Psoas muscle (tissue), 8 donors: ENCODE measurements around the gene C1orf56. TPM values are rescaled to one million over a fixed set of nuclear protein-coding genes. Genes with fewer than 3 reads are reported as not detected.
A peak's percentile ranks its signal among the peaks of the same experiment; 100 is the strongest.

Source experiments
- ATAC-seq, 4 donors: fragments of 200-7000 bp; cut with Tn5 transposase; one replicate each; pipeline ENCODE4 v1.9.1; 2020; ENCODE audit warnings: moderate library complexity in 3 of 4, mild to moderate bottlenecking in 2 of 4
- DNase-seq, 2 donors: peaks; one replicate each; pipeline ENCODE4 v3.0.0-alpha.2; 2020
- H3K27ac ChIP-seq: fragments of 200-600 bp; one replicate; pipeline ENCODE4 v1.8.0; 2022
- H3K27me3 ChIP-seq, 3 donors: fragments of 200-600 bp in 1 of 3; one replicate each; pipeline versions ENCODE4 v1.6.1 to v1.8.0; 2013 to 2022; ENCODE audit warnings: low read length in 2 of 3, mild to moderate bottlenecking in 2 of 3, moderate library complexity in 1 of 3; ENCODE audit not compliant: insufficient read depth in 3 of 3
- H3K36me3 ChIP-seq, 2 donors: fragments of 200-600 bp in 1 of 2; one replicate each; pipeline versions ENCODE4 v1.6.1 to v1.8.0; 2013 to 2022; ENCODE audit warnings: low read depth in 1 of 2, mild to moderate bottlenecking in 1 of 2, moderate library complexity in 1 of 2; ENCODE audit not compliant: insufficient read depth in 1 of 2
- H3K4me1 ChIP-seq: fragments of 200-600 bp; one replicate; pipeline ENCODE4 v1.8.0; 2022
- H3K4me3 ChIP-seq: fragments of 200-600 bp; one replicate; pipeline ENCODE4 v1.8.0; 2022; ENCODE audit warnings: mild to moderate bottlenecking
- H3K9me3 ChIP-seq: fragments of 200-600 bp; one replicate; pipeline ENCODE4 v1.8.0; 2022
- CTCF ChIP-seq: fragments of 200-600 bp; IDR thresholded peaks from one replicate; pipeline ENCODE4 v1.8.0; 2022; ENCODE audit warnings: antibody characterized with exemption
- whole genome bisulfite sequencing, 3 donors: extraction: QIAGEN DNeasy Blood & Tissue Kit; methylation state at CpG; one replicate each; pipeline versions ENCODE4 v1.1.6 to v1.1.7; 2013; 5-methylcytosine and 5-hydroxymethylcytosine counted together
- intact Hi-C, 2 donors: fragments of 100-400 bp; cut with DNase I; formaldehyde crosslinking; loops; one replicate each; pipeline versions ENCODE4 v1.11.0 to v1.14.2; 2022
- polyA plus RNA-seq, 3 donors: library from polyadenylated mRNA; stranded (reverse); fragments of 200-250 nt; gene quantifications; one replicate each; pipeline ENCODE4 v1.2.3, GENCODE V29; 2013
- total RNA-seq, 4 donors: library from RNA; stranded (reverse); fragmentation: NEBNext Ultra II Directional in 2 of 4; extraction: Animal tissue kit (Norgen Biotek cat#: 25700) in 2 of 4; gene quantifications; one replicate each; pipeline versions ENCODE4 v1.2.1 to v1.2.4, GENCODE V29; 2021 to 2023
- donor health status: healthy with polysubstance abuse.
- donor health status: DM: no; HTN: no; CAD: no; lungs with moderate emphysema.
- donor health status: Bipolar disorder and iron deficiency.
- donor health status: healthy.
- donor health status: DM: yes; HTN: yes; CAD: no.
- donor health status: DM: no; HTN: no; CAD: no.
- donor health status: DM: no; HTN: no; CAD: no.
- donor health status: DM: yes; HTN: yes; CAD: no.

Gene C1orf56
- total and polyA plus RNA-seq, 7 donors = 1.3 to 16.9 (median 6.9) TPM

- H3K4me1 ChIP-seq = peaks cover 31% of the 10 kb centered on the region
- H3K36me3 ChIP-seq = peaks cover 0 to 16% of the 10 kb centered on the region in 2 donors
- no peak for ATAC-seq
- intact Hi-C loops = loop anchor here in 1 of 2 donors (5.0 kb wide), 1 partner anchor 34 kb away; no protein-coding TSS in a partner anchor
- TF ChIP-seq CTCF = no peak
- no peak for DNase-seq
- H3K4me3 ChIP-seq = peak overlapping the region; percentile 83
- H3K27me3 ChIP-seq = no peaks in the 10 kb centered on the region
- WGBS, 3 donors = 68 to 74% (median 70%) methylated on average over 4 of the region's 4 CpGs
- H3K27ac ChIP-seq = peak overlapping the region; percentile 90
- no peaks in the 10 kb centered on the region for H3K9me3 ChIP-seq
These were observed 13.3 kb downstream of the C1orf56 start for GRCh38 chr1:151060657-151061421.

- Histone ChIP-seq H3K36me3 (peaks cover 0 to 8% of the 10 kb centered on the region in 2 donors), H3K4me3 (peak overlapping the region; percentile 22), H3K4me1 (peaks cover 23% of the 10 kb centered on the region), H3K27me3 (no peaks in the 10 kb centered on the region), H3K27ac (no peak overlapping the region), H3K9me3 (no peaks in the 10 kb centered on the region)
- intact Hi-C loops = loop anchor here in 1 of 2 donors (5.0 kb wide), 1 partner anchor 34 kb away; no protein-coding TSS in a partner anchor
- no peak for ATAC-seq
- DNase-seq = no peak
- WGBS, 3 donors = 85 to 90% (median 87%) methylated on average over 2 of the region's 2 CpGs
- TF ChIP-seq CTCF = no peak
These were observed 14.2 kb downstream of the C1orf56 start for GRCh38 chr1:151061704-151062103.

GRCh38 chr1:151062741-151063371 lies 15.3 kb downstream of the C1orf56 start:
- no peak for DNase-seq
- intact Hi-C loops = loop anchor here in 1 of 2 donors (5.0 kb wide), 1 partner anchor 36 kb away; no protein-coding TSS in a partner anchor
- ATAC-seq = no peak
- Histone ChIP-seq H3K4me1 (peaks cover 14% of the 10 kb centered on the region), H3K4me3 (no peak overlapping the region), H3K27ac (peak overlapping the region; percentile 6), H3K27me3 (no peaks in the 10 kb centered on the region), H3K9me3 (no peaks in the 10 kb centered on the region), H3K36me3 (peaks cover 0 to 3% of the 10 kb centered on the region in 2 donors)
- TF ChIP-seq CTCF = no peak
- 60 to 86% (median 77%) methylated on average over 3 of the region's 3 CpGs for WGBS, 3 donors

GRCh38 chr1:151065089-151065645 lies 17.6 kb downstream of the C1orf56 start:
- H3K4me1 ChIP-seq = peaks cover 13% of the 10 kb centered on the region
- H3K4me3 ChIP-seq = no peak overlapping the region
- no peak overlapping the region for H3K27ac ChIP-seq
- TF ChIP-seq CTCF = no peak
- intact Hi-C loops = no loop called here
- H3K9me3 ChIP-seq = no peaks in the 10 kb centered on the region
- ATAC-seq = no peak
- no peaks in the 10 kb centered on the region for H3K36me3 ChIP-seq
- H3K27me3 ChIP-seq = no peaks in the 10 kb centered on the region
- DNase-seq = no peak
